ENCODE results near the gene CCDC40. TPM values are rescaled to one million over a fixed set of nuclear protein-coding genes. Genes with fewer than 3 reads are reported as not detected.
A peak's percentile ranks its signal among the peaks of the same experiment; 100 is the strongest.

CCDC40 gene
- total and polyA plus RNA-seq, 2 donors from 2014 or later = 5.1 to 22.6 TPM

DNA sequence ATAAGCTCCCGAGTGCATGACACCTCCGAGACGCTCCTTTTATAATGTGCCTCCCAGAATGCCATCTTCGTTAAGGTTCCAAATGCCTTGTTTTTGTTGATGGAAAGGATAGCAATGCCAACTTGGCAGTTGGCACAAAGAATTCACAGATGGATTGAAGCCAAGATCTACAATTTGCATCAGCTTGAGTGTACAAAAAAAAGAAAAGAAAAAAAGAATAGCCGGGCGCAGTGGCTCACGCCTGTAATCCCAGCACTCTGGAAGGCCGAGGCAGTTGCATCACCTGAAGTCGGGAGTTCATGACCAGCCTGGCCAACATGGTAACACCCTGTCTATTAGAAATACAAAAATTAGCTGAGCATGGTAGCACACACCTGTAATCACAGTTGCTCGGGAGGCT, 8.4 kb upstream of the CCDC40 start:
- TF ChIP-seq, protein P1, sequence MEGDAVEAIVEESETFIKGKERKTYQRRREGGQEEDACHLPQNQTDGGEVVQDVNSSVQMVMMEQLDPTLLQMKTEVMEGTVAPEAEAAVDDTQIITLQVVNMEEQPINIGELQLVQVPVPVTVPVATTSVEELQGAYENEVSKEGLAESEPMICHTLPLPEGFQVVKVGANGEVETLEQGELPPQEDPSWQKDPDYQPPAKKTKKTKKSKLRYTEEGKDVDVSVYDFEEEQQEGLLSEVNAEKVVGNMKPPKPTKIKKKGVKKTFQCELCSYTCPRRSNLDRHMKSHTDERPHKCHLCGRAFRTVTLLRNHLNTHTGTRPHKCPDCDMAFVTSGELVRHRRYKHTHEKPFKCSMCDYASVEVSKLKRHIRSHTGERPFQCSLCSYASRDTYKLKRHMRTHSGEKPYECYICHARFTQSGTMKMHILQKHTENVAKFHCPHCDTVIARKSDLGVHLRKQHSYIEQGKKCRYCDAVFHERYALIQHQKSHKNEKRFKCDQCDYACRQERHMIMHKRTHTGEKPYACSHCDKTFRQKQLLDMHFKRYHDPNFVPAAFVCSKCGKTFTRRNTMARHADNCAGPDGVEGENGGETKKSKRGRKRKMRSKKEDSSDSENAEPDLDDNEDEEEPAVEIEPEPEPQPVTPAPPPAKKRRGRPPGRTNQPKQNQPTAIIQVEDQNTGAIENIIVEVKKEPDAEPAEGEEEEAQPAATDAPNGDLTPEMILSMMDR (IDR thresholded peaks at IDR 0.05; ENCODE audit: borderline replicate concordance, extremely low read depth, insufficient read depth) = no peak
- peaks cover 0 to 2% (median 0%) of the 10 kb centered on the region in 3 donors for H3K9me3 ChIP-seq (ENCODE audit: control insufficient read depth in 2 of 3, insufficient read depth in 1 of 3, low read length in 3 of 3)
- H3K9ac ChIP-seq (ENCODE audit: low read length in 3 of 3) = no peak overlapping the region
- H3K27ac ChIP-seq (ENCODE audit: low read depth in 2 of 2, low read length in 2 of 2) = no peak overlapping the region
- peaks cover 0 to 6% (median 0%) of the 10 kb centered on the region in 3 donors for H3K36me3 ChIP-seq (ENCODE audit: control insufficient read depth in 2 of 3, insufficient read depth in 3 of 3, low read length in 3 of 3)
- peaks cover 3 to 37% (median 35%) of the 10 kb centered on the region in 3 donors for H3K4me1 ChIP-seq (ENCODE audit: control insufficient read depth in 2 of 3, insufficient read depth in 2 of 3, low read depth in 1 of 3, low read length in 3 of 3)
- no peak overlapping the region for H3K4me3 ChIP-seq (ENCODE audit: low read length in 3 of 3)
- H3K27me3 ChIP-seq (ENCODE audit: control insufficient read depth, insufficient read depth, low read length) = no peaks in the 10 kb centered on the region
- DNase-seq = no peak
- intact Hi-C loops (cut with DNase I) = no loop called here
- FAIRE-seq = no peak

DNA sequence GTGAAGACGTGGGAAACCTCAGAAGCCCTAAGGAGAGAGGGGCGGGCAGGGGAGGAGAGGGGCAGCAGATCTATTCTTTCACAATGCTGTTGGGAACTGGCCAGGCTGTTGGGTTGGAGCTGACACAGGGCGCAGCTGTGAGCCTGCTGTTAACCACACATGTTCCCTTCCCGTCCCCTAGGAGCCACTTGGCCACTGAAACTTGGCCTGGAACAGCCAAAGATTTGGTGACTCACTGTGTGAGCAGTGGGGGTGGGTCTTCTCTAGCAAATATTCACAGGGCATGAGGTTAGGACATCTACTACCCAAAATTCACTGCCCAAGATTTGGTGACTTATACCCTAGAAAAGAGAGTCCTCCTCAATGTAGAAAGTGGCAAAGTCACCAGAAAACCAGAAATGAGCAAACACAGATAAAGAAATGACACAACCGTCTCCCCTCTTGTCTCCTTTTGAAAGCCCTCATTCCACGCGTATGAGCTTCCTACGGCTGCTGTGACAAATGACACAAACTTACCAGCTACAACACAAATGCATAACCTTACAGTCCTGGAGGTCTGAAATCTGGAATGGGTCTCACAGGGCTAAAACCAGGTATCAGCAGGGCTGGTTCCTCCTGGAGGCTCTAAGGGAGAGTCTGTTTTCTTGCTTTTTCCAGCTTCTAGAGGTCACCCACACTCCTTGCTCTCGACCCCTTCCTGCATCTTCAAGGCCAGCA, 7.0 kb upstream of the CCDC40 start:
- Histone ChIP-seq H3K9me3 (ENCODE audit: control insufficient read depth in 2 of 3, insufficient read depth in 1 of 3, low read length in 3 of 3) (no peaks in the 10 kb centered on the region), H3K36me3 (ENCODE audit: control insufficient read depth in 2 of 3, insufficient read depth in 3 of 3, low read length in 3 of 3) (peaks cover 0 to 4% (median 0%) of the 10 kb centered on the region in 3 donors), H3K9ac (ENCODE audit: low read length in 3 of 3) (no peak overlapping the region), H3K4me3 (ENCODE audit: low read length in 3 of 3) (no peak overlapping the region), H3K4me1 (ENCODE audit: control insufficient read depth in 2 of 3, insufficient read depth in 2 of 3, low read depth in 1 of 3, low read length in 3 of 3) (peaks cover 3 to 39% (median 29%) of the 10 kb centered on the region in 3 donors), H3K27me3 (ENCODE audit: control insufficient read depth, insufficient read depth, low read length) (no peaks in the 10 kb centered on the region), H3K27ac (ENCODE audit: low read depth in 2 of 2, low read length in 2 of 2) (peak overlapping the region in 1 of 2 donors; percentile 20)
- DNase-seq (peak in 4 of 5 donors; percentile 41 to 93 (median 62)), FAIRE-seq (no peak)
- intact Hi-C loops (cut with DNase I) = no loop called here
- TF ChIP-seq, protein P1 (IDR thresholded peaks at IDR 0.05; ENCODE audit: borderline replicate concordance, extremely low read depth, insufficient read depth) = no peak

GRCh38 chr17:80030730-80031410, 5.6 kb upstream of the CCDC40 start:
- no peaks in the 10 kb centered on the region for H3K36me3 ChIP-seq (ENCODE audit: control insufficient read depth in 2 of 3, insufficient read depth in 3 of 3, low read length in 3 of 3)
- H3K27ac ChIP-seq (ENCODE audit: low read depth in 2 of 2, low read length in 2 of 2) = peak overlapping the region; percentile 62 to 78
- H3K4me1 ChIP-seq (ENCODE audit: control insufficient read depth in 2 of 3, insufficient read depth in 2 of 3, low read depth in 1 of 3, low read length in 3 of 3) = peaks cover 0 to 39% (median 26%) of the 10 kb centered on the region in 3 donors
- intact Hi-C loops (cut with DNase I) = no loop called here
- H3K9ac ChIP-seq (ENCODE audit: low read length in 3 of 3) = peak overlapping the region in 1 of 3 donors; percentile 26
- no peak for FAIRE-seq
- H3K4me3 ChIP-seq (ENCODE audit: low read length in 3 of 3) = no peak overlapping the region
- H3K9me3 ChIP-seq (ENCODE audit: control insufficient read depth in 2 of 3, insufficient read depth in 1 of 3, low read length in 3 of 3) = no peaks in the 10 kb centered on the region
- TF ChIP-seq, protein P1 (IDR thresholded peaks at IDR 0.05; ENCODE audit: borderline replicate concordance, extremely low read depth, insufficient read depth) = no peak
- H3K27me3 ChIP-seq (ENCODE audit: control insufficient read depth, insufficient read depth, low read length) = no peaks in the 10 kb centered on the region
- peak; percentile 74 to 87 (median 79) for DNase-seq

All from kidney (tissue), 14 donors.